Kidney epithelial cell (primary cell): Measurements from ENCODE around the gene C20orf204. TPM values are rescaled to one million over a fixed set of nuclear protein-coding genes. Genes with fewer than 3 reads are reported as not detected.

ENCODE experiments used
- DNase-seq: peaks from one replicate; pipeline ENCODE4 v3.0.0-alpha.2; 2010; ENCODE audit warnings: low read depth
- H3K27me3 ChIP-seq: 2 replicates; pipeline ENCODE4 v1.6.0; 2011; ENCODE audit warnings: low read length; ENCODE audit not compliant: control insufficient read depth, insufficient read depth
- H3K36me3 ChIP-seq: 2 replicates; pipeline ENCODE4 v1.5.1; 2011; ENCODE audit warnings: low read length; ENCODE audit not compliant: control insufficient read depth, insufficient read depth
- H3K4me3 ChIP-seq: 2 replicates; pipeline ENCODE4 v1.5.1; 2011; ENCODE audit warnings: low read depth, mild to moderate bottlenecking, control low read depth, low read length
- total RNA-seq: library from RNA; depleted of rRNA; stranded (reverse); fragments of >200 nt; gene quantifications from 2 replicates; pipeline ENCODE4 v1.2.3, GENCODE V29; 2015
- TF ChIP-seq, protein P1 (sequence below): IDR thresholded peaks from 2 replicates; pipeline ENCODE4 v1.5.1; 2011; ENCODE audit warnings: mild to moderate bottlenecking, moderate library complexity, low read length, control low read depth, inconsistent platforms; ENCODE audit not compliant: insufficient read depth, poor library complexity, severe bottlenecking

Gene C20orf204
- total RNA-seq, 1 donor from 2014 or later: 0.21 TPM

DNA sequence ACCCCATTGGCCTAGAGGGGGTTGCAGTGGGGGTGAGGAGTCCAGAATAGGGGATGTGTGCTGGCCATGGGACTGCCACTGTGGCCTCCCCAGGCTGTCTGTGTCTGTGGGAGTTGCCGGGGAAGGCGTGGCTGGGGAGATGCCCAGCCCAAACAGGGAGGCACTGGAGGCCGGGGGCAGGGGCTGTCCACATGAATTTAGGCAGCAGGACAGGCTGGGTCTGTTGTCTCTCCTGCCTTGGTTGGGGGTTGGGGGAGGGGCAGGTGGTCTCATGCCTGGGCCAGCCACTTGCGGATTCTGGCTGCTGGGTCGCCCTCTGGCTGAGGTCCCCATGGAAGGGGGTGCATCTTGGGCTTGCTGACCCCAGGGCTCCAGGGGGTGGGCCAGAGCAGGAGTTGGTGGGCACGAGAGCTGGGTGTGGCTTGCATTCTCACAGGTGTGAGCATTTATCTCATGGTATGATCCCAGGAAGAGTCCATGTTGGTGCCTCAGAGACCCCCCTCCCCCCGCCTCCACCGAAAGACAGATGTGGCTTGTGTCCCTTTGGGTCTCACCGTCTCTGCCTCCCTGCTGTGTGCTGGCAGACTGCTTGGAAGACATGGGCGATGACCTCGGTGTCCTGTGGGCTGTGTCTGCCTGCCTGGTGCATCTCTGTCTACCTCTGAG lies 9.5 kb downstream of the C20orf204 start:
- peaks cover 59% of the 10 kb centered on the region for H3K27me3 ChIP-seq
- TF ChIP-seq, protein P1, sequence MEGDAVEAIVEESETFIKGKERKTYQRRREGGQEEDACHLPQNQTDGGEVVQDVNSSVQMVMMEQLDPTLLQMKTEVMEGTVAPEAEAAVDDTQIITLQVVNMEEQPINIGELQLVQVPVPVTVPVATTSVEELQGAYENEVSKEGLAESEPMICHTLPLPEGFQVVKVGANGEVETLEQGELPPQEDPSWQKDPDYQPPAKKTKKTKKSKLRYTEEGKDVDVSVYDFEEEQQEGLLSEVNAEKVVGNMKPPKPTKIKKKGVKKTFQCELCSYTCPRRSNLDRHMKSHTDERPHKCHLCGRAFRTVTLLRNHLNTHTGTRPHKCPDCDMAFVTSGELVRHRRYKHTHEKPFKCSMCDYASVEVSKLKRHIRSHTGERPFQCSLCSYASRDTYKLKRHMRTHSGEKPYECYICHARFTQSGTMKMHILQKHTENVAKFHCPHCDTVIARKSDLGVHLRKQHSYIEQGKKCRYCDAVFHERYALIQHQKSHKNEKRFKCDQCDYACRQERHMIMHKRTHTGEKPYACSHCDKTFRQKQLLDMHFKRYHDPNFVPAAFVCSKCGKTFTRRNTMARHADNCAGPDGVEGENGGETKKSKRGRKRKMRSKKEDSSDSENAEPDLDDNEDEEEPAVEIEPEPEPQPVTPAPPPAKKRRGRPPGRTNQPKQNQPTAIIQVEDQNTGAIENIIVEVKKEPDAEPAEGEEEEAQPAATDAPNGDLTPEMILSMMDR: no peak
- H3K36me3 ChIP-seq: no peaks in the 10 kb centered on the region
- no peak for DNase-seq
- H3K4me3 ChIP-seq: no peak overlapping the region

DNA sequence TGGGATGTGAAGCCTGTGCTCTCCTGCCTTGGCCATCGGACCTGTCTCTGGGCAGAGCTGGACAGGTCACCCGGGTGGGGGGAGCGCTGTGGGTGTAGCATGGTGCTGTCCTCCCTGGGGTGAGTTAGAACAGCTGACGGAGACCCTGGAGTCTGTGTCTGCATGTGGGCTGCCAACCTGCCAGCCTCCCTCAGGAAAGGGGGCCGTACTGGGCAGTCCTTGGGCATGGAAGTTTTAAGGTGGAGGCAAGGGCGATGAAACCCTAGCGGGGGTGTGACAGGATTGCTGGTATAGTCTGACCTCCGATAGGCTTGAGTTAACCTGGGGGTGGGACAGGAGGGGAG lies 11.0 kb downstream of the C20orf204 start:
- TF ChIP-seq, protein P1: no peak
- Histone ChIP-seq H3K4me3 (no peak overlapping the region), H3K27me3 (peaks cover 64% of the 10 kb centered on the region), H3K36me3 (no peaks in the 10 kb centered on the region)
- DNase-seq: no peak

DNA sequence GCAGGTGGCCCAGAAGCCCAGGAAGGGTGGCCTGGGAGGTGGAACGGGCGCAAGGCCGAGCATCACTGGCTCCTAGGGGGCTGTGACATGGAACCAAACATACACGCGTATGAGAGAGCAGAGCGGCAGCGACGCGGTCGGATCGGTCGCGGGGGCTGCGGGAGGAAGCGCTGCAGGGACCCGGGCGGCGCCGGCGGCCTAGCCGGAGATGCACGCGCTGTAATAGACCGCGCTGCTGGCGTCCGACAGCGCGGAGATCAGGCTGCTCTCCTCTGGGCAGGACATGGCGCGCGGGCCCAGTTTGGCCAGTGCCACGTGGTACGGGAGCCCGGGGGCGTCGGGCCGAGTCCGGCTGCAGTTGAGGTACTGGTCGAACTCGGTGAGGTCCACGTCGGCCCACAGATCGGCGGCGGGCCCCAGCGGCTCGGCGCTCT lies 12.0 kb downstream of the C20orf204 start:
- H3K4me3 ChIP-seq: no peak overlapping the region
- DNase-seq: no peak
- TF ChIP-seq, protein P1: no peak
- H3K36me3 ChIP-seq: no peaks in the 10 kb centered on the region
- H3K27me3 ChIP-seq: peaks cover 68% of the 10 kb centered on the region

DNA sequence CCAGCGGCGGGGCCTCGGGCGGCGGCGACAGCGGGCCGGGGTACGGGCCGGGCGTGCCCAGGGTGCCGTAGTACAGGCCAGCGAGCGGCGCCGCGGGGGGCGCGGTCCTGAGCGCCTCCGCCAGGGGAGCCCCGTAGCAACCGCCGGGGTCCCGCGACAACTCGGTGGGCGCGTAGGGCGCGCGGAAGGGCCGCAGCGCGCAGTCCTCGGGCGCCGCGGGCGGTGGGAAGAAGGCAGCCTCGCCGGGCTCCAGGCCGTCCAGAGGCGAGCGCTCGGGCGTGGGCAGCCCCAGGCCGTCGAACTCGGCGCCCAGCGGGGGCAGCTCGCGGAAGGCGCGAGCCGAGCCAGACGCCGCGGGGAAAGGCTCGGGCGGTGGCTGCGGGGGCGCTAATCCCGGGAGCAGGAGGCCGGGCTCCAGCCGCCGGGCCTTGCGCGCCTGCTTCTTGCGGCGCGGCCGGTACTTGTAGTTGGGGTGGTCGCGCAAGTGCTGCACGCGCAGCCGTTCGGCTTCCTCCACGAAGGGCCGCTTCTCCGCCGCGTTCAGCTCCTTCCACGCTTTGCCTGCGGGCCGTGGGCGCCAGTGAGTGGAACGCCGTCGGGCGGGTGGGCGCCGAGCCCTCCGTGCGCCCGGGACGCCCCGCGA lies 12.5 kb downstream of the C20orf204 start:
- Histone ChIP-seq H3K36me3 (no peaks in the 10 kb centered on the region), H3K27me3 (peaks cover 73% of the 10 kb centered on the region), H3K4me3 (no peak overlapping the region)
- no peak for DNase-seq
- TF ChIP-seq, protein P1: no peak

DNA sequence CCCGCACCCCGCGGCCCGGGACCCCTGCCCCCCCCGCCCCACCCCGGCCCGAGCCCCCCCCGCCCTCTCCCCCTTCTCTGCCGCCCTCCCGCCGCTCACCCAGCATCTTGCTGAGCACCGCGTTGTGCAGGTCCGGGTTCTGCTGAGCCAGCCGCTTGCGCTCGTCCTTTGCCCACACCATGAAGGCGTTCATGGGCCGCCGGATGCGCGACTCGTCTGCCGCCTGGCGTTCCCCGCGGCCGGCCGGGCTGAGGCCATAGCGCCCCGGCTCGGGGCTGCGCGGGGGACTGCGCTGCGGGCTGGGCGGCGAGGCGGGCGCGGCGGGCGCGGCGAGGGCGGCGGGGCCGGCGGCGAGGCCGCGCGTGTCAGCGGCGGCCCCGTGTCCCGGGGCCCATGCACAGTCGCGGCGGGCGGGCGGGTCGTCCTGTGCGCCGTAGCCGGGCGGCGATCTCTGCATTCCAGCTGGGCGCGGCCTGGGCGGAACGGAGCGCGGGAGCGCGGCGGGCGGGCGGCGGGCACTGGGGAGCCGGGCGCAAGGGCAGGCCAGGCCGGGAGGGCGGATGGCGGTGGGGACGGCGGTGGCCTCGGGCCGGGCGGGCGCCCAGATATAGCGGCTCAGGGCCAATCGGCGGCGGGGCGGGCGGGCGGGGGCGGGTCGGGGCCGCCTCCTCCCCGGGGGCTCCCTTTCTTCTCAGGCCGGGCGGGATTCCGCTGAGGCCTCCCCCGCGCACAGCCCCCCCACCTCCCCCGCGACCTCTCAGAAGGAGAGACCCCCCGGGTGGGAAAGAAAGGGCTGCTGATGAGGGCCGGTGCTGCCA lies 13.3 kb downstream of the C20orf204 start, which contains the start of gene SOX18:
Gene SOX18 (minus strand): TSS at position 580 of the 818 bp plus-strand sequence. CDS start 123 bp downstream, at position 457.
- Histone ChIP-seq H3K27me3 (peaks cover 77% of the 10 kb centered on the region), H3K4me3 (no peak within 1 kb of the TSS), H3K36me3 (no peaks in the 10 kb centered on the region)
- no peak for DNase-seq
- TF ChIP-seq, protein P1: no peak
